IMR-90 (cell line): Measurements from ENCODE around the gene NABP1. TPM values are rescaled to one million over a fixed set of nuclear protein-coding genes. Genes with fewer than 3 reads are reported as not detected.

Source experiments
- ATAC-seq: fragments of 200-7000 bp; cut with Tn5 transposase; 2 replicates; pipeline ENCODE4 v1.9.1; 2020; ENCODE audit warnings: low read depth, mild to moderate bottlenecking, moderate library complexity
- BruUV-seq: library from RNA; stranded (reverse); fragments of 400-500 nt; replicated peaks from 2 replicates; lab custom pipeline; 2021; lab: Mats Ljungman, UMichigan
- CTCF ChIA-PET: fragments of 300-600 bp; formaldehyde crosslinking; extraction: SDS; loops from one replicate; lab custom pipeline; 2021; ENCODE audit warnings: antibody characterized with exemption; lab: Yijun Ruan, JAX
- POLR2A ChIA-PET: fragments of 300-600 bp; sonication (Branson Sonifier 250); formaldehyde crosslinking; loops from one replicate; lab custom pipeline; 2022; ENCODE audit warnings: antibody characterized with exemption; ENCODE audit not compliant: unreplicated experiment; lab: Charles Lee
- DNase-seq: peaks from one replicate; pipeline ENCODE4 v3.0.0; 2013
- H2AFZ ChIP-seq: replicated peaks from 2 replicates; pipeline ENCODE3; 2013; ENCODE audit warnings: low read length, mild to moderate bottlenecking; ENCODE audit not compliant: poor library complexity
- H2AK5ac ChIP-seq: 2 replicates; pipeline ENCODE4 v1.6.1; 2013; ENCODE audit warnings: low read depth, low read length, inconsistent platforms
- H2AK9ac ChIP-seq: replicated peaks from 2 replicates; pipeline ENCODE3; 2013; ENCODE audit warnings: mild to moderate bottlenecking, low read depth, low read length, moderate library complexity; ENCODE audit not compliant: poor library complexity
- H2BK120ac ChIP-seq: 2 replicates; pipeline ENCODE4 v1.6.1; 2013; ENCODE audit warnings: low read depth, low read length, inconsistent platforms
- H2BK15ac ChIP-seq: 3 replicates; pipeline ENCODE4 v1.6.1; 2013; ENCODE audit warnings: low read depth, low read length, inconsistent platforms
- H2BK20ac ChIP-seq: 2 replicates; pipeline ENCODE4 v1.6.1; 2013; ENCODE audit warnings: low read depth, mild to moderate bottlenecking, inconsistent platforms, low read length, moderate library complexity
- H2BK5ac ChIP-seq: 2 replicates; pipeline ENCODE4 v1.6.1; 2013; ENCODE audit warnings: mild to moderate bottlenecking, low read depth, low read length, inconsistent platforms; ENCODE audit not compliant: poor library complexity, severe bottlenecking
- H3K14ac ChIP-seq: replicated peaks from 2 replicates; pipeline ENCODE4 v1.6.1; 2013; ENCODE audit warnings: low read depth, low read length, inconsistent platforms
- H3K18ac ChIP-seq: 2 replicates; pipeline ENCODE4 v1.6.1; 2013; ENCODE audit warnings: low read depth, low read length, control low read depth
- H3K23ac ChIP-seq: 2 replicates; pipeline ENCODE4 v1.6.1; 2013; ENCODE audit warnings: low read depth, low read length, inconsistent platforms
- H3K27ac ChIP-seq: 2 replicates; pipeline ENCODE4 v1.5.1; 2013; ENCODE audit warnings: mild to moderate bottlenecking, control low read depth, low read length; ENCODE audit not compliant: insufficient read depth
- H3K27me3 ChIP-seq: 2 replicates; pipeline ENCODE4 v1.6.1; 2013; ENCODE audit warnings: low read length; ENCODE audit not compliant: control insufficient read depth, insufficient read depth
- H3K36me3 ChIP-seq: 2 replicates; pipeline ENCODE4 v1.6.1; 2013; ENCODE audit warnings: low read length, mixed read lengths; ENCODE audit not compliant: control insufficient read depth, insufficient read depth
- H3K4ac ChIP-seq: 2 replicates; pipeline ENCODE4 v1.6.1; 2013; ENCODE audit warnings: low read depth, low read length, inconsistent platforms
- H3K4me1 ChIP-seq: 2 replicates; pipeline ENCODE4 v1.6.1; 2013; ENCODE audit warnings: low read length, mixed read lengths; ENCODE audit not compliant: control insufficient read depth, insufficient read depth
- H3K4me2 ChIP-seq: 2 replicates; pipeline ENCODE4 v1.6.1; 2013; ENCODE audit warnings: low read depth, mild to moderate bottlenecking, control low read depth, low read length, moderate library complexity
- H3K4me3 ChIP-seq: 2 replicates; pipeline ENCODE4 v1.5.1; 2013; ENCODE audit warnings: low read depth, mild to moderate bottlenecking, control low read depth, low read length, moderate library complexity; ENCODE audit not compliant: insufficient read depth
- H3K56ac ChIP-seq: 2 replicates; pipeline ENCODE4 v1.6.1; 2013; ENCODE audit warnings: low read length, inconsistent platforms; ENCODE audit not compliant: insufficient read depth; ENCODE audit errors: extremely low read depth
- H3K79me1 ChIP-seq, 2 experiments: 2 replicates each; pipeline ENCODE4 v1.6.1; 2013; ENCODE audit warnings: low read length in 2 of 2, inconsistent platforms in 1 of 2, low read depth in 1 of 2
- H3K9ac ChIP-seq: 2 replicates; pipeline ENCODE4 v1.6.1; 2013; ENCODE audit warnings: low read depth, low read length, control low read depth
- H3K9me1 ChIP-seq: 2 replicates; pipeline ENCODE4 v1.6.1; 2013; ENCODE audit warnings: low read length, inconsistent platforms; ENCODE audit not compliant: insufficient read depth
- H3K9me3 ChIP-seq: 2 replicates; pipeline ENCODE4 v1.6.1; 2013; ENCODE audit warnings: low read length; ENCODE audit not compliant: control insufficient read depth, insufficient read depth
- H4K20me1 ChIP-seq: 2 replicates; pipeline ENCODE4 v1.6.1; 2013; ENCODE audit warnings: low read length, inconsistent platforms; ENCODE audit not compliant: insufficient read depth
- H4K5ac ChIP-seq: 2 replicates; pipeline ENCODE4 v1.6.1; 2013; ENCODE audit warnings: mild to moderate bottlenecking, low read depth, low read length, control low read depth
- H4K8ac ChIP-seq, 2 experiments: 2 replicates each; pipeline ENCODE4 v1.6.1; 2013; ENCODE audit warnings: low read depth in 2 of 2, low read length in 2 of 2, control low read depth in 1 of 2, inconsistent platforms in 1 of 2
- H4K91ac ChIP-seq: 2 replicates; pipeline ENCODE4 v1.6.1; 2013; ENCODE audit warnings: low read depth, low read length, inconsistent platforms; ENCODE audit not compliant: insufficient read depth
- BHLHE40 ChIP-seq: fragments of 150-350 bp; IDR thresholded peaks from 2 replicates; pipeline ENCODE4 v1.6.1; 2016; ENCODE audit warnings: mild to moderate bottlenecking, low read depth, low read length
- CTCF ChIP-seq: conservative IDR thresholded peaks from 2 replicates; pipeline ENCODE4 v1.5.1; 2012; ENCODE audit warnings: mild to moderate bottlenecking, low read depth, low read length, improper control_type of control experiment
- ELK1 ChIP-seq: fragments of 150-350 bp; IDR thresholded peaks from 2 replicates; pipeline ENCODE4 v1.6.1; 2016; ENCODE audit warnings: low read depth, mild to moderate bottlenecking, low read length, moderate library complexity, borderline replicate concordance
- MAFK ChIP-seq: IDR thresholded peaks from 2 replicates; pipeline ENCODE4 v1.6.1; 2012; ENCODE audit warnings: low read depth, low read length, improper control_type of control experiment
- MAZ ChIP-seq: IDR thresholded peaks from 2 replicates; pipeline ENCODE4 v1.6.1; 2012; ENCODE audit warnings: low read depth, mild to moderate bottlenecking, low read length, improper control_type of control experiment, moderate library complexity, borderline replicate concordance
- MXI1 ChIP-seq: IDR thresholded peaks from 2 replicates; pipeline ENCODE4 v1.6.1; 2012; ENCODE audit warnings: low read depth, mild to moderate bottlenecking, low read length, moderate library complexity, borderline replicate concordance
- RCOR1 ChIP-seq: IDR thresholded peaks from 2 replicates; pipeline ENCODE4 v1.6.1; 2012; ENCODE audit warnings: mild to moderate bottlenecking, low read length, improper control_type of control experiment; ENCODE audit not compliant: insufficient replicate concordance
- RFX5 ChIP-seq: IDR thresholded peaks from 2 replicates; pipeline ENCODE4 v1.8.0; 2012; ENCODE audit warnings: low read depth, mild to moderate bottlenecking, low read length, moderate library complexity
- SMC3 ChIP-seq: fragments of 150-350 bp; IDR thresholded peaks from 2 replicates; pipeline ENCODE4 v1.6.1; 2016; ENCODE audit warnings: low read depth, mild to moderate bottlenecking, antibody characterized with exemption, low read length, moderate library complexity
- whole genome bisulfite sequencing, 2 experiments: methylation state at CpG; one replicate each; pipeline versions ENCODE4 v1.1.5 to v1.1.7; 2013; ENCODE audit warnings: missing lambda C conversion rate in 2 of 2; ENCODE audit not compliant: insufficient read length in 1 of 2; ENCODE audit errors: extremely low coverage in 2 of 2; 5-methylcytosine and 5-hydroxymethylcytosine counted together
- dilution Hi-C: fragments of 300-500 bp; cut with HindIII; formaldehyde crosslinking; loops from one replicate; pipeline ENCODE4 v1.14.3; 2018; ENCODE audit warnings: low sequenced_read_pairs; ENCODE audit not compliant: unreplicated experiment
- in situ Hi-C: fragments of 300-500 bp; cut with MboI; formaldehyde crosslinking; loops from 3 replicates; pipeline ENCODE4 v1.14.3; 2019; ENCODE audit warnings: low sequenced_read_pairs, inconsistent platforms, mixed read lengths
- intact Hi-C: fragments of 100-400 bp; cut with micrococcal nuclease; formaldehyde crosslinking; loops from 2 replicates; pipeline ENCODE4 v1.10.0; 2022
- polyA plus RNA-seq, 3 experiments: library from polyadenylated mRNA; depleted of rRNA; stranded (reverse); fragments of >200 nt; gene quantifications; 2 replicates each; pipeline ENCODE4 v1.2.3, GENCODE V29; 2012; ENCODE audit warnings: low replicate concordance in 1 of 3
- total RNA-seq: library from RNA; depleted of rRNA; stranded (reverse); fragments of >200 nt; gene quantifications from 2 replicates; pipeline ENCODE4 v1.2.3, GENCODE V29; 2012
- TF ChIP-seq, protein P1 (sequence below): fragments of 150-350 bp; IDR thresholded peaks from 2 replicates; pipeline ENCODE4 v1.6.1; 2017; ENCODE audit warnings: mild to moderate bottlenecking, antibody characterized with exemption, low read length, low read depth

The NABP1 gene
- total and polyA plus RNA-seq, 2 of the 4 experiments (the other 2 are of a cell fraction), result 57.7 to 73.3 TPM

DNA sequence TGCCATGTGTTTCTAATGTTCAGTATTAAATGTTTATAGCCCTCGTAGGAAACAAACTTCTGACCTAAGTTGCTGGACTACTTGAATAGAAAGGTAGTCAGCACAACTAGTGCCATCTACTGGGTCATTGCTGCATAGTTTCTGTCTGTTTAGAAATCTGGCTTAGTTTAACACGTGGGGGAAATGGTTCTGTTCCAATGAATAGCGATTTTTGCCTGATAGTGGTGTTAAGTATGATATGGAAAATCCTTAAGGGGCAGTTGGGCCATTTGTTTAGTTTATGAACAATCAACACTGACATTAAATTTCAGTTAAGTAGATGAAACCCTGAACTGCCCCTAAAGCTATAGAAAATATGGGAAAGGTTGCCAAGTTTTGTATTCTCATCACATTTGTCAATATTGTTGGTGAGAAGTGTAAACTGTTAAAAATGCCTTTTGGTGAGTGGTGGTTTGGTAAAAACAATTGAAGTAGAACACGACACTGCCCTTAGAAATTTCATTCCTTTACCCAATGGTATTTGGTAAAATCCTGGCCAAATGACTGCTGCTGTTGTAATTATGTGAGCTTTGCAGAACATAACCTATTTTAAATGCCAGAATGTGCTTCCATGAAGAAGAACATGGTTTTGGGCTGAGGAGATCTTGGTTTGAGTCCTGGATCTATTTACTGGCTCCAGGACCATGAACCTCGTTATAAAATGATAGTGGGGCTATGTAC is 13.2 kb downstream of the NABP1 start (continued):
- TF ChIP-seq MAZ, result no peak
- no peak for TF ChIP-seq MAFK
- no peak for TF ChIP-seq RFX5

GRCh38 chr2:191691898-191692297 is 14.0 kb downstream of the NABP1 start:
- no peak overlapping the region for H3K56ac ChIP-seq
- H2AK5ac ChIP-seq, result no peak overlapping the region
- peak overlapping the region; percentile 70 for H2BK5ac ChIP-seq
- ChIA-PET CTCF (interaction anchor here (0.8 to 1.6 kb wide), 4 partner anchors 11 to 128 kb away, joined by 3 to 10 read pairs (median 4); no protein-coding TSS in a partner anchor), POLR2A (interaction anchor here (0.9 to 1.5 kb wide), 3 partner anchors 16 to 123 kb away, joined by 3 to 5 read pairs (median 4); no protein-coding TSS in a partner anchor)
- H3K18ac ChIP-seq, result no peak overlapping the region
- no TSS peak for BruUV-seq
- DNase-seq (no peak), ATAC-seq (no peak)
- H3K14ac ChIP-seq, result peak overlapping the region; percentile 70; the same call in 1 of the 2 replicates
- intact Hi-C loops (loop anchor here (1.0 to 5.0 kb wide), 3 partner anchors 121 to 470 kb away; no protein-coding TSS in a partner anchor), dilution Hi-C loops (no loop called here), in situ Hi-C loops (loop anchor here (5.0 kb wide), 1 partner anchor 120 kb away; no protein-coding TSS in a partner anchor)
- no peak overlapping the region for H2BK20ac ChIP-seq
- no peak overlapping the region for H3K9ac ChIP-seq
- no peak overlapping the region for H2AFZ ChIP-seq
- no CpG with 5 or more reads among the region's 4 CpGs for WGBS, 2 experiments
- H3K79me1 ChIP-seq, result peaks cover 0 to 12% of the 10 kb centered on the region in 2 experiments; a peak in 1 of 4 replicates
- peaks cover 16% of the 10 kb centered on the region for H3K4me1 ChIP-seq
- H3K36me3 ChIP-seq, result peaks cover 4% of the 10 kb centered on the region
- no peak overlapping the region for H3K23ac ChIP-seq
- H4K5ac ChIP-seq, result peak overlapping the region; percentile 25; the same call in 1 of the 2 replicates
- no peak overlapping the region for H3K4me2 ChIP-seq
- peak overlapping the region; percentile 35; the same call in 1 of the 2 replicates for H3K4ac ChIP-seq
- no peak overlapping the region for H2AK9ac ChIP-seq
- H4K8ac ChIP-seq, result peak overlapping the region in 1 of 2 experiments; percentile 31; a peak in 2 of 4 replicates
- peaks cover 9% of the 10 kb centered on the region for H3K9me1 ChIP-seq
- no peaks in the 10 kb centered on the region for H3K27me3 ChIP-seq
- H4K20me1 ChIP-seq, result peaks cover 13% of the 10 kb centered on the region; the same call in 1 of the 2 replicates
- H3K9me3 ChIP-seq, result no peaks in the 10 kb centered on the region
- H3K27ac ChIP-seq, result peak overlapping the region; percentile 48; the same call in 1 of the 2 replicates
- no peak overlapping the region for H4K91ac ChIP-seq
- H3K4me3 ChIP-seq, result no peak overlapping the region
- H2BK120ac ChIP-seq, result no peak overlapping the region
- H2BK15ac ChIP-seq, result no peak overlapping the region
- TF ChIP-seq MAZ, result no peak
- no peak for TF ChIP-seq MXI1
- TF ChIP-seq RCOR1, result no peak
- no peak for TF ChIP-seq SMC3
- no peak for TF ChIP-seq CTCF
- no peak for TF ChIP-seq ELK1
- no peak for TF ChIP-seq BHLHE40
- TF ChIP-seq RFX5, result no peak
- TF ChIP-seq, protein P1, sequence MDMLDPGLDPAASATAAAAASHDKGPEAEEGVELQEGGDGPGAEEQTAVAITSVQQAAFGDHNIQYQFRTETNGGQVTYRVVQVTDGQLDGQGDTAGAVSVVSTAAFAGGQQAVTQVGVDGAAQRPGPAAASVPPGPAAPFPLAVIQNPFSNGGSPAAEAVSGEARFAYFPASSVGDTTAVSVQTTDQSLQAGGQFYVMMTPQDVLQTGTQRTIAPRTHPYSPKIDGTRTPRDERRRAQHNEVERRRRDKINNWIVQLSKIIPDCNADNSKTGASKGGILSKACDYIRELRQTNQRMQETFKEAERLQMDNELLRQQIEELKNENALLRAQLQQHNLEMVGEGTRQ, result no peak
